SW480 (cell line): ENCODE data around the gene STRIP2.
"Not testable (repeated sequence)": the region's sequence is repeated elsewhere in the genome, so short reads cannot be mapped to it uniquely, and the experiment has no call there.

Source experiments
- DNase-seq: peaks from one replicate; pipeline ENCODE4 v3.0.0-alpha.2; 2016; ENCODE audit warnings: low spot score

Gene STRIP2, protein sequence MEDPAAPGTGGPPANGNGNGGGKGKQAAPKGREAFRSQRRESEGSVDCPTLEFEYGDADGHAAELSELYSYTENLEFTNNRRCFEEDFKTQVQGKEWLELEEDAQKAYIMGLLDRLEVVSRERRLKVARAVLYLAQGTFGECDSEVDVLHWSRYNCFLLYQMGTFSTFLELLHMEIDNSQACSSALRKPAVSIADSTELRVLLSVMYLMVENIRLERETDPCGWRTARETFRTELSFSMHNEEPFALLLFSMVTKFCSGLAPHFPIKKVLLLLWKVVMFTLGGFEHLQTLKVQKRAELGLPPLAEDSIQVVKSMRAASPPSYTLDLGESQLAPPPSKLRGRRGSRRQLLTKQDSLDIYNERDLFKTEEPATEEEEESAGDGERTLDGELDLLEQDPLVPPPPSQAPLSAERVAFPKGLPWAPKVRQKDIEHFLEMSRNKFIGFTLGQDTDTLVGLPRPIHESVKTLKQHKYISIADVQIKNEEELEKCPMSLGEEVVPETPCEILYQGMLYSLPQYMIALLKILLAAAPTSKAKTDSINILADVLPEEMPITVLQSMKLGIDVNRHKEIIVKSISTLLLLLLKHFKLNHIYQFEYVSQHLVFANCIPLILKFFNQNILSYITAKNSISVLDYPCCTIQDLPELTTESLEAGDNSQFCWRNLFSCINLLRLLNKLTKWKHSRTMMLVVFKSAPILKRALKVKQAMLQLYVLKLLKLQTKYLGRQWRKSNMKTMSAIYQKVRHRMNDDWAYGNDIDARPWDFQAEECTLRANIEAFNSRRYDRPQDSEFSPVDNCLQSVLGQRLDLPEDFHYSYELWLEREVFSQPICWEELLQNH

DNA sequence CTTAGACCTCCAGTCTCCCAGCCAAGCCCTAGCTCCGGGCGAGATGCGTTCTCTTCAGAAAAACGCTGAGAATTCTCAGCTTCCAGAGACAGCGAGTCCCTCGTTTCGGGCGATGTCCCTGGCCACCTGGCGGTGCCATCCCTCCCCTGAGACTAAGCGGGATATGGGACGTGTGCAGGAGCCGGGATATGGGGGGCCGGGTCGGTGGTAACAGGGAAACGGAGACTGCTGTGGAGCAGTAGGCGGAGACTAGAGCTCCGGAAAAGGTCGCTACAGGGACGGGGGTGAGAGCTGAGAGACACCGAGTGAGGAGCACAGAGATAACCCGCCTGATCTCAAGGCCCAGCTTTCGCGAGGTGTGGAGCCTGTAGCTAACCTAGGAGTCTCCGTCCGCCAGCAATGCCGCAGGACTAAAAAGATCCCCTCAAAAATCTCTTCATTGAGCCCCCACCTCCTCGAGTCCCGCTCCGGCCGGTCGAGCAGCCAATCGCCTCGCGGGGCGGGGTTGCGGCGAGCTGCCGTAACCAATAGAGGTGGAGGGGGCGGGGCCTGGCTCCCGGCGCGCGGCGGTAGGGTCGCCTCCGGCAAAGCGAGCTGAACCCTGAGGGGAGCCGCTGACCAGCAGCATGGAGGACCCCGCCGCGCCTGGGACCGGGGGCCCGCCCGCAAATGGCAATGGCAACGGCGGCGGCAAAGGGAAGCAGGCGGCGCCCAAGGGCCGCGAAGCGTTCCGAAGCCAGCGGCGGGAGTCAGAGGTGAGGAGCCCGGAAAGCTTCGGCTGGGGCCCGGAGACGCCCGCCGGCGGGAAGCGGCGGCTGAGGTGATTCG, at the start of gene STRIP2:
Gene STRIP2 (plus strand): TSS at position 586 of the 828 bp plus-strand sequence. CDS start 41 bp downstream, at position 627.
- peak; percentile 85 for DNase-seq

DNA sequence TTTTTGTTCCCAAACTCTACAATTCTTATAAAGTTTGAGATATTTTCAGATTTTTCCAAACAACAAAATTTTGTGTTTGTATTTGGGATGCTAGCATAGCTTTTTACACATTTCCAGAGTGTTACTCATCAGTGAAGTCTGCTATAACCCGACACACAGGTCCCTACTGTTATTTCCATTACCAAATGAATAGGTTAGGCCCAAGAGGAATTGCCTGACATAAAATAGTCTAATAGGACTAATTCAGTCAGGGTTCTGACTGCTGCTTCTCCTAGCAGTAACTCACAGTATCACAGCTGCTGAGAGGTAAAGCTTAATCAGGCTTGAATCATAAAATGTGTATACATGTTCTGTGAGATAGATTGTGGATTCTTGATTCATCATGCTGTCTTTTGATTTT, 49.1 kb upstream of the STRIP2 start:
- no peak for DNase-seq

DNA sequence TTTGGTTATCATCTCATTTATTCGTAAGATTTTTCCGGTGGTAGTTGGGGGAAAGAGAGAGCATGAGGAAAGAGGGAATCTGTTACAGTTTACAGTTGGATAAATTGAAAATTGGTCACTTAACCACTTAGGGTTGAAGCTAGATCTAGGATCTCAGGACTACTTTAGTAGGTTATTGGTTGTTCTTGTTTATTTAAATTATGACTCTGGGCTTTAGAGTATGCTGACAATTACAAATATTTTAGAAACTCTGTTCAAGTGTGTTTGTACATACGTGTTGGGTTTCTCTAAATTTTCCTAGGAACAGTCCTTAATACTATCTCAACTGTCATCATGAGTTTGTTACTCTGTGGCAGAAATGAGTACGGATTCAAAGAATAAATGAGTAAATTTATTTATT, 48.6 kb upstream of the STRIP2 start:
- no peak for DNase-seq

DNA sequence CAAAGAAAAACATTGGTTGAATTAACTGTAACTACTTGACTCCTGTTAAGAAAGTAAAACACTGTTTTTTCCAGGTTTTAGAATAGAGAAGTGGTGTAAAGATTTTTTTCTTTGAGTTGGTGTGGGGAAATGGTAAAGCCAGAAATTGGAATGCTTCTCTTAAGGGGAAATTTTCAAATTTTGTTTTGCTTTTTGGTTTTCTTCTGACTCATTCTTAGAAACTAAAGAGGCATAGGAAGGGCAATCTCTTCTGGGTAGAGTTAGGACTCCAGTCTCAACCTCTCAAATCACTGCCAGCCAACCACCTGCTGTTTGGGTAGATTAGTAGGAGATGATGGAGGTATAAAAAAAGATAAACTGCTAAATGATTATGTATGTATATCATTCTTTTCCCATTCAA, 47.7 kb upstream of the STRIP2 start:
- no peak for DNase-seq

DNA sequence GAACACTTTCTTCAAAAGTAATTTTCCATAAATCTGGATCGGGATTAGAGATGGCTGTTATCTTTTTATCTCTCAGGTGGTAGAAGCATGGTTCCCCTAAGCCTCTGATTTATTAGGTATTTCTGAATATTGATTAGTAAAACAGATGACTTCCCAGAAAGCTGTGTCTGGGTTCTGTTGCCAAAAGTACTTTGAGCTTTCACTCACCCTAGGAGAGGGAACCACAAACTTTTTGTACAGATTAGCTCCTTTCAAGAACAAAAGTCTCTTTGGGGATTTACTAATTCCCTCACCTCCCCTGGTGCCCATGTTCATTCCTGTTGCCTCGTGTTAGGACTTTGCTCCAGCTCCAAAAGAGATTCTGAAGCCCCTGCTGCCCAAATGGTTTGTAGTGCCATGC, 46.7 kb upstream of the STRIP2 start:
- DNase-seq: no peak

DNA sequence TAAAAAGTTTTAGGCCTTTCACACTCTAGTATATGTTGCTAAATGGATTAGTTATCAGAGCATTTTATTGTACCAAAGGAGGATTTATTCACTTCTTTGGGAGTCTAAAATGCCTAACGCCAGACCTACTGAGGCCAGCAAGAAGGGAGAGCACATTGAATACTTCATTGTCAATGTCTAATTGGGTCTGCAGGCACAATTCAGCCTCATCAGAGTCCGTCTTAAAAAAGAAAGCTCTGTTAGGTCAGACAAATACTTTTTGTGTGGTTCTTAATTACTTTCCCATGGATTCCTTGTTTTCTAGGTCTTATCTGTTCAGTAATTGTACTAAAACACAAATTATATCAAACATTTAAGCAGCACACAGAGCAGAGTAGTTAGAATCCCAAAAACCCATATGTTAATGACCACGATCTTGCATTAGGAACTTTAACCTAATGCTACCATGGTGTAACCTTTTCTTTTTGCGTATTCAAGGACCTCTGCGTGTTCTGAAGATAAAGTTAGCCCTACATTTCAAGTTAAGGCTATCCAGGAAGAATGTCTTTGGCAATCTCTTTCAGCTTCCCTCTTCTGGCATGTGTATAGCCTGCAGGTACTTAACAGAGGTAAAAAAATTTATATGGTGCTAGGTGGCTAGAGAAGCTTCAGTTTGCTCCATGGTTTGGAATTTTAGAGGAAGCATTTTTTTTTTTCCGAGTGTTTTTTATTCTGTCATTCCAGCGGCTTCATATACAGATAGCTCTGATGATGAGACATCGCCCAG, 45.7 kb upstream of the STRIP2 start:
- no peak for DNase-seq

DNA sequence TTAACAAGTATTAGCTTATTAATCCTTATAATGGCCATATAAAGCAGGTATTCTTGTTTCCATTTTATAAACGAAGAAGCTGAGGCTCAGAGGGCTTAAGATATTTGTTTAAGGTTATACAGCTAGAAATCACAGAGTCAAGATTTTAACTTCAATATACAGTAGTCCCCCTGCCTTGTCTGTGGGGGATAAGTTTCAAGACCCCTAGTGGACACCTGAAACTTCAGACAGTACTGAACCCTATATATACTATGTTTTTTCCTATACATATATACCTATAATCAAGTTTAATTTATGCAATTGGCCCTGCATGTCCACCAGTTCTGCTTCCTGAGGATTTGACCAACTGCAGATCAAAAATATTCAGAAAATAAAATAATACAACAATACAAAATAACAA, 44.4 kb upstream of the STRIP2 start:
- no peak for DNase-seq

DNA sequence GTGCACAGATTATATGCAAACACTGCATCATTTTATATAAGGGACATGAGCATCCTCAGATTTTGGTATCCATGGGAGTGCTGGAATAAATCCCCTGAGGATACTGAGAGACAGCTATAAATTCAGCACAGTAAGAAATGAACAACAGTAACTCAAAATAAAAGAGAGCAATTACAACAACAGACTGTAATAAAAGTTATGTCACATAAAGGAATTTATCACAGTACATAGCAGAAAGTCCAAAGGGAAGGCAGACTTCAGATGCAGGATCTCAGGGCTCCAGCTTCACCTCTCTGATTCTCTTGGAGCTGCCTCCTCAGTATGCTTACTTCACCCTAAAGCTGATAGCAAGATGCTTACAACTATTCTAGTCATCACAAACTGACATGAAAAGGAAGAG, 43.9 kb upstream of the STRIP2 start:
- no peak for DNase-seq

DNA sequence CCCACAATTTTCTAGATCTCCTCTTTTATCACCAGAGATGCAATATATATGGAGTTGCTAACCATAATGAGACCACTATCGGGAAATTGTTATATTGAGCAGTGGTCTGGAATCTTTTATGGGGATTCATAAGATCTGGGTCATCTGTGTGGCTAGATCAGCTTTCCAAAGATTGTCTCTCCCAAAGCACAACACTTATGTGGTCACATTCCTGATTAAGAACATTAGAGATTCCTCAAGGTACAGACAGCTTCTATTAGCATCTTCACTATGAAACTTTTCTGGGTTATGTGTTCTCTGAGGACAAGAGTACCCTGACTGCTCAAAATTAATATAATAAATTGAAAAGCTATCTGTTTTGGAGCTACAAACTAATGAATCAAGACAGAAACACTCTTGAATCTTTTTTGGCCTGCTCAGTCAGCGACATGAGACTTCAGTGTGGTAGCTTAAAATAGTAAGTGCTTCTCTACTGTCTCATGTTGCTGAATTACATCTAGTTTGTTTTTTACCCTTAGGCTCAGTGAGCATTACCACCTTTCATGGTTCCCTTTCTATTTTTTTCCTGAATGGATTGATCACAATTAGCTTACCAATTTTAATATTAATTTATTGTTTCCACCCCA, 42.6 kb upstream of the STRIP2 start:
- DNase-seq: no peak

DNA sequence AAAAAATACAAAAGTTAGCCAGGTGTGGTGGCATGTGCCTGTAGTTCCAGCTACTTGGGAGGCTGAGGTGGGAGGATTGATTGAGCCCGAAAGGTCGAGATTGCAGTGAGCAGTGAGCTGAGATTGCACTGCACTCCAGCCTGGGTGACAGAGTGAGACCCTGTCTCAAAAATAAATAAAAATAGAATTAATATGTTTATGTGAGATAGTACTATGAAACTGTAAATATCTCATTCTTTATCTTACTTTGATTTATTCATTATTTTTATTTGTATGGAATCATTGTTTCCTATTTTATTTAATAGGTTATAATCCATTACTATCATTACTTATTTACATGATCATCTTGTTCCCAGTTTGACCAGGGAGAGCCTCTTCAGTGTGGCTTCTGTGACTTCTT, 41.0 kb upstream of the STRIP2 start:
- no peak for DNase-seq

DNA sequence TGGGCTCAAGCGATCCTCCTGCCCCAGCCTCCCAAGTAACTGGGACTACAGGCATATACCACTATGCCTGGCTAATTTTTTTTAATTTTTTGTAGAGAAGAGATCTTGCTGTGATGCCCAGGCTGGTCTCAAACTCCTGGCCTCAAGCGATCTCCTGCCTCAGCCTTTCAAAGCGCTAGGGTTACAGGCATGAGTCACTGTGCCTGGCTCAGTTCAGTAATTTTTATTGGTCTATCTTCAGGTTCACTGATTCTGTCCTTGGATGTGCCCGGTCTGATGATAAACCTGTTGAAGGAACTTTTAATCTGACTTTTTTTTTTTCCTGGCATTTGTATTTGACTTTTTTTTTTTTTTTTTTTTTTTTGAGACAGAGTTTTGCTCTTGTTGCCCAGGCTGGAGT, 40.1 kb upstream of the STRIP2 start:
- no peak for DNase-seq

DNA sequence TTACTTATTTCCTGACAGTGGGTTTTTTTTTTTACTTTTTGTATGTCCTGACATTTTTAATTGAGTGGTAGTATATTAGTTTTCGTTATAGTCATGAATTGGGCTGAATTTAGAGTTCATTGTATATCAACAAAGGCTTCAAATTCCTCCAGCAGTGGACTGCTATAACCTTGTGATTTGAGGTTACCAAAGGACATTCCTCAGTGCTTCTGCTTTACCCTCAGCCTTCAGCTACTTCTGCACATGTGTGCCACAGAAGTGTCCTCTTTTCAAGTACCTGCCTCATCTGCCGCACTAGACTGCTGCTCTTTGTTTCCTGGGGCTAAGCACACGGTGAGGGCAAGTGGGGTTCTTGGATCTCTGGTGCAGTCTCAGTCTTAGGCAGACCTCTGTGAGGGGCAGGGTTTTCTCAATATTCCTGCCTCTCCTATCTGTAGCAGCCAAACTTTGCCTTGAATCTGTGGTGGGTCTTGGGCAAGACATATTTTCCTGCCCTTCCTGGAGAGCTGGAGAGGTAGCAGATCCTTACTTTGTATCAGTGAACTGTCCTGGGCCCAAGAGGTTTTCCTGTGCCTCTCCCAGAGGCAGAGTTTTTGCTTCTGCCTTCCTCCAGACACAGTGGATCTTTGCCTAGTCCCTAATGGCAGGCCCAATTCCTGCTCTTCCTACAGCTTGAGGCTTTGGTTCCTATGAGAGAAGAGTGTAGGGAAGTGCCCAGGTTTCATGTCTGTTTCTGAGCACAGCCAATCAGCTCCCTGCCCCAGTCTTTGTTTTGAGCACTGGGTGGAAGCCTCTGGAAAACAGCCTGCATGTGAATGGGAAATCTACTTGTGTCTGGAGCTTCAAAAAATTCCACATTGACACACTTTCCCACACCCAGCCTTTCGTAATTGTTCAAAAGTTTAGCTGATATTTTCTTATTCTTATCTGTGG, 39.0 kb upstream of the STRIP2 start:
- DNase-seq: no peak

DNA sequence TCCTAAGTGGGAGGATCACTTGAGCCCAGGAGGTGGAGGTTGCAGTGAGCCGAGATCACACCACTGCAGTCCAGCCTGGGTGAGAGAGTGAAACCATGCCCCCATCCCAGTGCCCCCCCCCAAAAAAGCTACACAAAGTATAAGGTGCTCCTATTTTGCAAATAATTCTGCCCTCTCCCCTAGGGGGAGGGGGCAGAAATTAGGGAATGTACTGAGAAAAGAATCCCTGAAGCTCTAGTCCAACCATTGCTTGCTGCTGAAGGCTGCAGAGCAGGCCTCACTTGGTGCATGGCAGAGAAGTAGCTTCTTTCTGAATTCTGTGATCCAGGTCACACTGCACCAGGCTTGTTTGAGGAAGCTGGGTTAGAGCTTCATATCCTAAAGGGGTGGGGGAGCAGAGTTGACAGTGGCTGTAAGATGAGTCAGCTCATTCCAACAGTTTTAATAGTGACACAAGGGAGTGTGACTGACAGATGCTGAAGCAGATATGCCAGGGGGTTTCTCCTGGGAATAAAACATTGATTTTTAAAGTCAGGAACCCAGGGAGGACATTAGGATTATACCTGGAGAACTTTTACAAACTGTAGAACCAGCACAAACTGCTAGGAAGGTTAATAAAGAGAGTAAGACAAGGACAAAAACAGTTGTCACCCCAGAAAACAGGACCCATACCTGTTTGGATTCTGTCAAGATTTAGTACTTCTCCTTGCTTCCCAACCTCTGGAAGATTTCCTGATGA, 32.8 kb upstream of the STRIP2 start:
- peak; percentile 40 for DNase-seq

DNA sequence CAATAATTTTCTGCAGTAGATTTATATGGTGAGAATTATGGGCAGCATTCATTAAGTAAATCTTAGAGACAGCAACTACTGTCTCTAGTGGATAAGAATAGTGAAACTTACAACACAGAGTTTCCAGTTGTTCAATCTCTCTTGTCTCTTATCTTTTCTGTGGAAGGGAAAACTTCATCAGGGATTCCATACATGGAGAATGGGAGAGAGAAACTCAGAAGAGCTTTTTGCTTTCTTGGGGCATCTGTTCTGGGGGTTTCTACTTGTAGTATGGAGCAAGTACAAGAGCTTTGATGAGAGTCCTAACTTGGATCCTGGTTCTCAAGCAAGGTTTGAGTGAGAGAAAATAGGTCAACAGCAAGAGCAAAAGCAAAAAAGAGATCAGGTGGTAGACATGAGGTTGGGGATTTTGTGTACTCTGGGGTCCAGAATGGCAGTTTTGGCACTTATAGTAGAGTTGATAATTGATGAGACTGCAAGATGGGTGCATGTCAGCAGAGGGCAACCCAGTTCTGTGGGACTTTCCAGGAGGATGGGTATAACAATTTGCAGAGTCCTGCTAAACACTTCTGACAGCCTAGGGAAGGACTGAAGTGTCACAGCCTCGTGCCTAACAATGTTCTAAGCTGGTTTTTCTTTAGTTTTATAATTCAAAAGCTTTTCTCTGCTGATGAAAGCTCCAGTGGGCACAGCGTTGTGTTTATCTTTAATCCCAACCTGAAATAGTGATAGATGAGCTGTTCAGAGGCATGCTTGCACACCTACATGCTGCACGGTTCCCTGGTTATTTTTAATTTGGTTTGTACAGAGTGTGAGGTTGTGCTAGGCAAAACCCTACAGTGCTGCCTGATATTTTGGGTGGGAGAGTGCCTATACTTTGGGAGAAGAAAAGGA, 32.0 kb upstream of the STRIP2 start:
- no peak for DNase-seq

DNA sequence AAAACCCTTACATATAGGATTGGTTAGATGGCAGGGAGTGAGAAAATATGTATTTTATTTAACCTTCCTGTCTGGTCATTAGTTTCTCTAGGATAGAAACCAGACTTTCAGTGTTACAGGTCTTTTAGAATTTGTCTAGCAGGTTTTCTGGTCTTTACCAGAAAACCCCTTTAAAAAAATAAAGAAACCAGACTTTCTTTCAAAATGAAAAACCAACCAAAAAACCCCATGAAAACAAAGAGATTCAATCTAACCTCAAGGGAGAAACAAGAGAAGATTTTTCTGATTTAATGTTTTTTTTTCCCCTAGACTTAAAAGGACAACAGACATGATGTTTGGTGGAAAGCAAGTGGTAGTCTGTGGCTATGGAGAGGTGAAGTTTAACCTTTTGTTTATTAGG, 28.7 kb upstream of the STRIP2 start:
- no peak for DNase-seq

DNA sequence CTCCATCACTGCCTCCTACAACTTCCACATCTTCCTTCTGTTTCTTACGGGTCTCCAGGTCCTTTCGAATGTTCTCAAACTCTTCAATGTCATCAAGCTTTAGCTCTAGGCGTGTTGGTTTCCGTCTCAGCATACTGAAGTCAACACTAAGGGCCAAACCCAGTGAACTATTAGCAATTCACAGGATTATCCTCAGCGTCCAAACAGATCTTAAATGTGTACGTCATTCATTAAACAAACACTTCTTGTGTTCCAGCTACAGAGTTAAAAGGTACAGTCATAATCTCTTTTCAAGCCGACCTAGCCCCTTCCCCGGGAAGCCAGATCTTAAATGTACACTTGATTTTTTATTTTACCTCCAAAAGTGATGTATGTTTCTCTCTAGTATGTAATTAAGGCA, 24.0 kb upstream of the STRIP2 start:
- not testable (repeated sequence) for DNase-seq

DNA sequence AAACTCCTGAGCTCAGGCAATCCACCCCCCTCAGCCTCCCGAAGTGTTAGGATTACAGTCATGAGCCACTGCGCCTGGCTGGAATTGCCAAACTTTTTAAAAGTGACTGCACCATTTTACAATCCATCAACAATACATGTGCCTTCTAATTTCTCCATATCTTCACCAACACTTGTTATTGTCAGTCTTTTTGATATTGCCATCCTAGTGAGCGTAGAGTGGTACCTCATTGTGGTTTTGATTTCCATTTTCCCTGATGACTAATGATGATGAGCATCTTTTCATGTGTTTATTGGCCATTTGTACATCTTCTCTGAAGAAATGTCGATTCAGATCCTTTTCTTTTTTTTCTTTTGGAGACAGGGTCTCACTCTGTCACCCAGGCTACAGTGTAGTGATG, 21.7 kb upstream of the STRIP2 start:
- DNase-seq: no peak

DNA sequence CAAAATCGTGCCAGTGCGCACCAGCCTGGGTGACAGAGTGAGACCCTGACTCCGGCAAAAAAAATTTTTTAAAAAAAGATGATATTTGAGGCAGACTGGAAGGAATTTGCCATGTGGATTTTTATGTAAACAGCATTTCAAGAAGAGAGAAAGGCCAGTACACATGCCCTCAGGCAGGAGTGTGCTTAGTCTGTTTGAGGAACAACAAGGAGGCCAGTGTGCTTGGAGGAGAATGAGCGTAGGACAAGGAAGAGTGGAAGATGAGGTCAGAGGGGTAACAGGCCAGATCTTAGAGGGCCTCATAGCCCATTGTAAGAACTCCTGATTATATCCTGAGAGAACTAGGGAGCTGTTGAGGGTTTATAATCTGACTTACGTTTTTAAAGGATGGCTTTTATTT, 17.2 kb upstream of the STRIP2 start:
- no peak for DNase-seq
